Measurements from ENCODE around the gene CYP19A1. TPM values are rescaled to one million over a fixed set of nuclear protein-coding genes. Genes with fewer than 3 reads are reported as not detected.

Gene CYP19A1
- total and polyA plus RNA-seq, 10 of the 15 experiments (the other 5 are each of a cell fraction or from before 2014, with no cell fraction given) = 0.08 to 1.8 (median 0.70) TPM

DNA sequence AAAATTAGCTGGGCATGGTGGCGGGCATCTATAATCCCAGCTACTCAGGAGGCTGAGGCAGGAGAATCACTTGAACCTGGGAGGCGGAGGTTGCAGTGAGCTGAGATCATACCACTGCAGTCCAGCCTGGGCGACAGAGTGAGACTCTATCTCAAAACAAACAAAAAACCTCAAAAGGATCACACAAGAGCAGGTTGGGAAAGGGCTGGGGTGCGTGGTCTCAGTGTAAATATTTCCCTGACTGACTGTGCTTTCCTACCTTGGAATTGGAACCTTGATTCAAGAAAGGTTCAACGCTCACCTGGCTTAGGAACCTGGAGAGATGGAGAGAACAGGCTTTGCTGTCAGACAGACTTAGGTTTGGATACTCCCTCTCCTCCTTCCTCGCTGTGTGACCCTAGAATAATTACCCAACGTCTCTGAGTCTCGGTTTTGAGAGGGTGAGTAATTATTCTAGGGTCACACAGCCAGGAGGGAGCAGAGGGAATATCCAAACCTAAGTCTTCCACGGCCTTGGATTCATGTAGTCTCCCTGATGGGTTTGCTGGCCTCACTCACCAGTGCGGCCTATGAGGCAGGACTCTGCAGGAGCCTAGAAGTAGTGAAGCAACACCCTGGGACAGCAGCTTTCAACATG is 24.6 kb downstream of the CYP19A1 start:
- WGBS (ENCODE audit: insufficient coverage, insufficient replicate concordance, low lambda C conversion rate, missing lambda C conversion rate) = 32% methylated on average over 10 of the region's 10 CpGs
- no peaks in the 10 kb centered on the region for H4K20me1 ChIP-seq (ENCODE audit: control insufficient read depth, insufficient read depth)
- peaks cover 0 to 8% of the 10 kb centered on the region in 2 experiments; a peak in 2 of 4 replicates for H3K27me3 ChIP-seq (replicated peaks in 1 of 2; ENCODE audit: control insufficient read depth in 2 of 2, insufficient read depth in 2 of 2, low read length in 1 of 2)
- ChIA-PET RAD21 (ENCODE audit: unreplicated experiment) (no interaction called here), POLR2A (no interaction called here), SMC1A (ENCODE audit: uncharacterized antibody, unreplicated experiment) (no interaction called here), CTCF (no interaction called here)
- TF ChIP-seq SP1 (IDR thresholded peaks at IDR 0.05; ENCODE audit: low read depth, low read length) (no peak), CBX3 (IDR thresholded peaks at IDR 0.05; ENCODE audit: borderline replicate concordance, low read depth) (no peak), GATAD2B (conservative IDR thresholded peaks at IDR 0.05; ENCODE audit: low read depth) (no peak), ATF7 (IDR thresholded peaks at IDR 0.05; ENCODE audit: low read depth) (no peak), SREBF2 (IDR thresholded peaks at IDR 0.05; ENCODE audit: low read length) (no peak), NRF1 (conservative IDR thresholded peaks at IDR 0.05; ENCODE audit: low read depth, low read length) (no peak), IRF5 (IDR thresholded peaks at IDR 0.05; ENCODE audit: borderline replicate concordance) (no peak), CREB1 (IDR thresholded peaks at IDR 0.05; ENCODE audit: low read depth) (no peak), RB1 (IDR thresholded peaks at IDR 0.05; ENCODE audit: borderline replicate concordance) (no peak), SPI1 (IDR thresholded peaks at IDR 0.05; ENCODE audit: borderline replicate concordance, insufficient read depth, low read depth, low read length) (no peak), RCOR1 (conservative IDR thresholded peaks at IDR 0.05; ENCODE audit: low read depth, low read length) (no peak), SRF (IDR thresholded peaks at IDR 0.05; ENCODE audit: low read depth in 2 of 2, low read length in 2 of 2) (no peak), MXI1 (IDR thresholded peaks at IDR 0.05; ENCODE audit: low read depth, low read length) (no peak), RELA (IDR thresholded peaks at IDR 0.05; ENCODE audit: borderline replicate concordance, partially characterized antibody) (no peak), MEF2B (IDR thresholded peaks at IDR 0.05; ENCODE audit: partially characterized antibody, poor library complexity, severe bottlenecking) (no peak)
- DNase-seq (ENCODE audit: low read depth, low spot score) (no peak), ATAC-seq (no peak), FAIRE-seq (no peak)
- intact Hi-C loops (cut with micrococcal nuclease; ENCODE audit: unreplicated experiment) (no loop called here), in situ Hi-C loops (cut with MboI) (no loop called here)
- H3K4me1 ChIP-seq (ENCODE audit: control insufficient read depth, insufficient read depth, low read length) = no peaks in the 10 kb centered on the region
- H2AFZ ChIP-seq (ENCODE audit: control insufficient read depth, low read depth, low read length) = no peak overlapping the region
- H3K27ac ChIP-seq (ENCODE audit: control insufficient read depth, insufficient read depth) = no peak overlapping the region
- no peaks in the 10 kb centered on the region for H3K79me2 ChIP-seq (ENCODE audit: control insufficient read depth, insufficient read depth, low read length)
- H3K4me3 ChIP-seq = no peak overlapping the region
- H3K9ac ChIP-seq (ENCODE audit: control insufficient read depth, insufficient read depth, low read length) = no peak overlapping the region
- no peak overlapping the region for H3K4me2 ChIP-seq (ENCODE audit: control insufficient read depth, insufficient read depth)
- BruUV-seq (replicated peaks) = no TSS peak
- H3K36me3 ChIP-seq (ENCODE audit: control insufficient read depth in 2 of 2, insufficient read depth in 2 of 2, low read length in 1 of 2) = no peaks in the 10 kb centered on the region
- no peaks in the 10 kb centered on the region for H3K9me3 ChIP-seq (replicated peaks; ENCODE audit: control insufficient read depth, insufficient read depth, low read length)
